Measurements from ENCODE around the gene S100A5.
"Not testable (repeated sequence)": the region's sequence is repeated elsewhere in the genome, so short reads cannot be mapped to it uniquely, and the experiment has no call there.

S100A5 gene

GRCh38 chr1:153540394-153541361 is at the start of gene S100A5:
Gene S100A5, minus strand, starts transcription at chr1:153540934. Its CDS starts 743 bp downstream, at chr1:153540191.
- no peak for DNase-seq (ENCODE audit: low read depth in 2 of 3, low spot score in 2 of 3)

GRCh38 chr1:153588482-153588881 is 47.7 kb upstream of the S100A5 start:
- DNase-seq (ENCODE audit: low read depth in 2 of 3, low spot score in 2 of 3) = no peak

- DNase-seq (ENCODE audit: low read depth in 2 of 3, low spot score in 2 of 3) = not testable (repeated sequence)
Measured at GRCh38 chr1:153588033-153588432, 47.3 kb upstream of the S100A5 start.

GRCh38 chr1:153587314-153587713 is 46.6 kb upstream of the S100A5 start:
- no peak for DNase-seq (ENCODE audit: low read depth in 2 of 3, low spot score in 2 of 3)

- no peak for DNase-seq (ENCODE audit: low read depth in 2 of 3, low spot score in 2 of 3)
Measured at GRCh38 chr1:153586347-153586746, 45.6 kb upstream of the S100A5 start.

- no peak for DNase-seq (ENCODE audit: low read depth in 2 of 3, low spot score in 2 of 3)
Measured at GRCh38 chr1:153585006-153585405, 44.3 kb upstream of the S100A5 start.

- DNase-seq (ENCODE audit: low read depth in 2 of 3, low spot score in 2 of 3) = no peak
Measured at GRCh38 chr1:153583976-153584375, 43.2 kb upstream of the S100A5 start.

GRCh38 chr1:153583514-153583913 is 42.8 kb upstream of the S100A5 start:
- DNase-seq (ENCODE audit: low read depth in 2 of 3, low spot score in 2 of 3) = not testable (repeated sequence)

GRCh38 chr1:153582836-153583235 is 42.1 kb upstream of the S100A5 start:
- not testable (repeated sequence) for DNase-seq (ENCODE audit: low read depth in 2 of 3, low spot score in 2 of 3)

- DNase-seq (ENCODE audit: low read depth in 2 of 3, low spot score in 2 of 3) = no peak
Measured at GRCh38 chr1:153578936-153579335, 38.2 kb upstream of the S100A5 start.

GRCh38 chr1:153578490-153578889 is 37.8 kb upstream of the S100A5 start:
- no peak for DNase-seq (ENCODE audit: low read depth in 2 of 3, low spot score in 2 of 3)

GRCh38 chr1:153577624-153578051 is 36.9 kb upstream of the S100A5 start:
- no peak for DNase-seq (ENCODE audit: low read depth in 2 of 3, low spot score in 2 of 3)

- DNase-seq (ENCODE audit: low read depth in 2 of 3, low spot score in 2 of 3) = no peak
Measured at GRCh38 chr1:153577138-153577537, 36.4 kb upstream of the S100A5 start.

GRCh38 chr1:153575497-153575896 is 34.8 kb upstream of the S100A5 start:
- DNase-seq (ENCODE audit: low read depth in 2 of 3, low spot score in 2 of 3) = not testable (repeated sequence)

- not testable (repeated sequence) for DNase-seq (ENCODE audit: low read depth in 2 of 3, low spot score in 2 of 3)
Measured at GRCh38 chr1:153575081-153575491, 34.4 kb upstream of the S100A5 start.

- no peak for DNase-seq (ENCODE audit: low read depth in 2 of 3, low spot score in 2 of 3)
Measured at GRCh38 chr1:153573351-153573750, 32.6 kb upstream of the S100A5 start.

GRCh38 chr1:153572569-153573015 is 31.9 kb upstream of the S100A5 start:
- DNase-seq (ENCODE audit: low read depth in 2 of 3, low spot score in 2 of 3) = peak in 1 of 3 experiments; percentile 38

- DNase-seq (ENCODE audit: low read depth in 2 of 3, low spot score in 2 of 3) = no peak
Measured at GRCh38 chr1:153571706-153572105, 31.0 kb upstream of the S100A5 start.

GRCh38 chr1:153570874-153571273 is 30.1 kb upstream of the S100A5 start:
- no peak for DNase-seq (ENCODE audit: low read depth in 2 of 3, low spot score in 2 of 3)

GRCh38 chr1:153569465-153569864 is 28.7 kb upstream of the S100A5 start:
- no peak for DNase-seq (ENCODE audit: low read depth in 2 of 3, low spot score in 2 of 3)

GRCh38 chr1:153568367-153569099 is 27.8 kb upstream of the S100A5 start:
- peak; percentile 64 to 83 (median 79) for DNase-seq (ENCODE audit: low read depth in 2 of 3, low spot score in 2 of 3)
